Uterus (tissue), 4 donors: ENCODE data around the gene NR2F1-AS1. TPM values are rescaled to one million over a fixed set of nuclear protein-coding genes. Genes with fewer than 3 reads are reported as not detected.

Experiments used
- DNase-seq, 2 donors: peaks; one replicate each; pipeline ENCODE4 v3.0.0-alpha.2; 2019 to 2020
- H3K27ac ChIP-seq, 2 donors: fragments of 200-600 bp; sonication (generic); 1 replicate in 1 of 2; 2 replicates in 1 of 2; pipeline ENCODE4 v1.5.1; 2016 to 2018
- H3K27me3 ChIP-seq, 2 donors: fragments of 200-600 bp; sonication (generic); one replicate each; pipeline ENCODE4 v1.5.1; 2018 to 2019; ENCODE audit warnings: control low read depth in 1 of 2
- H3K36me3 ChIP-seq, 2 donors: fragments of 200-600 bp; sonication (generic); one replicate each; pipeline ENCODE4 v1.5.1; 2019; ENCODE audit warnings: control low read depth in 1 of 2
- H3K4me1 ChIP-seq, 2 donors: fragments of 200-600 bp; sonication (generic); one replicate each; pipeline ENCODE4 v1.5.1; 2018 to 2019; ENCODE audit warnings: control low read depth in 1 of 2
- H3K4me3 ChIP-seq, 2 donors: fragments of 200-600 bp; sonication (generic); 1 replicate in 1 of 2; 2 replicates in 1 of 2; pipeline ENCODE4 v1.5.1; 2018 to 2019; ENCODE audit warnings: mild to moderate bottlenecking in 1 of 2
- H3K9me3 ChIP-seq, 2 donors: fragments of 200-600 bp; sonication (generic); one replicate each; pipeline ENCODE4 v1.5.1; 2019; ENCODE audit warnings: control low read depth in 1 of 2
- CTCF ChIP-seq, 4 experiments: fragments of 200-600 bp in 2 of 4; fragments of 450-650 bp in 2 of 4; sonication (generic) in 2 of 4; IDR thresholded peaks; one replicate each; pipeline ENCODE4 v1.5.1; 2016 to 2019; ENCODE audit warnings: antibody characterized with exemption in 4 of 4, mild to moderate bottlenecking in 2 of 4, moderate library complexity in 1 of 4
- POLR2A ChIP-seq, 2 donors: fragments of 450-650 bp; IDR thresholded peaks; one replicate each; pipeline ENCODE4 v1.6.1; 2016; ENCODE audit warnings: antibody characterized with exemption in 2 of 2, mild to moderate bottlenecking in 1 of 2, moderate library complexity in 1 of 2
- intact Hi-C: fragments of 100-400 bp; cut with DNase I; formaldehyde crosslinking; loops from one replicate; pipeline ENCODE4 v1.15.1; 2023; ENCODE audit warnings: low total_unique reads
- total RNA-seq, 4 donors: library from RNA; depleted of rRNA in 3 of 4; stranded (reverse); fragments of >200 nt in 3 of 4; gene quantifications; one replicate each; pipeline versions ENCODE4 v1.1.0 to v1.2.4, GENCODE V29; 2014 to 2023
- donor health status: DM: yes; HTN: yes; CAD: no.

NR2F1-AS1 gene
- total RNA-seq, 4 donors from 2014 or later: 4.4 to 46.1 (median 19.9) TPM

- H3K4me1 ChIP-seq: no peaks in the 10 kb centered on the region
- no peaks in the 10 kb centered on the region for H3K9me3 ChIP-seq
- no peaks in the 10 kb centered on the region for H3K27me3 ChIP-seq
- TF ChIP-seq POLR2A (IDR thresholded peaks at IDR 0.05): no peak
- peak in 1 of 4 experiments; percentile 19 for TF ChIP-seq CTCF (IDR thresholded peaks at IDR 0.05)
- peak; percentile 31 to 54 for DNase-seq
- intact Hi-C loops: no loop called here
- peak overlapping the region; percentile 53 for H3K4me3 ChIP-seq
- H3K27ac ChIP-seq: peak overlapping the region; percentile 58 to 90
- H3K36me3 ChIP-seq: no peaks in the 10 kb centered on the region
These were observed 39.7 kb upstream of the NR2F1-AS1 start for GRCh38 chr5:93620487-93621326.

GRCh38 chr5:93616538-93617174 is 35.6 kb upstream of the NR2F1-AS1 start:
- no peak for DNase-seq
- Histone ChIP-seq H3K36me3 (no peaks in the 10 kb centered on the region), H3K27me3 (peaks cover 4 to 28% of the 10 kb centered on the region in 2 donors), H3K27ac (no peak overlapping the region), H3K4me3 (no peak overlapping the region), H3K9me3 (no peaks in the 10 kb centered on the region), H3K4me1 (no peaks in the 10 kb centered on the region)
- intact Hi-C loops: no loop called here
- no peak for TF ChIP-seq CTCF (IDR thresholded peaks at IDR 0.05)
- no peak for TF ChIP-seq POLR2A (IDR thresholded peaks at IDR 0.05)

- TF ChIP-seq POLR2A (IDR thresholded peaks at IDR 0.05): no peak
- no peak for TF ChIP-seq CTCF (IDR thresholded peaks at IDR 0.05)
- Histone ChIP-seq H3K36me3 (no peaks in the 10 kb centered on the region), H3K9me3 (no peaks in the 10 kb centered on the region), H3K27me3 (peaks cover 23 to 64% of the 10 kb centered on the region in 2 donors), H3K27ac (no peak overlapping the region), H3K4me1 (peaks cover 0 to 4% of the 10 kb centered on the region in 2 donors), H3K4me3 (no peak overlapping the region)
- DNase-seq: no peak
- intact Hi-C loops: no loop called here
These were observed 31.8 kb upstream of the NR2F1-AS1 start for GRCh38 chr5:93612855-93613243.

- H3K27me3 ChIP-seq: peaks cover 23 to 64% of the 10 kb centered on the region in 2 donors
- H3K4me3 ChIP-seq: no peak overlapping the region
- intact Hi-C loops: no loop called here
- no peaks in the 10 kb centered on the region for H3K36me3 ChIP-seq
- TF ChIP-seq POLR2A (IDR thresholded peaks at IDR 0.05): no peak
- no peak for TF ChIP-seq CTCF (IDR thresholded peaks at IDR 0.05)
- H3K4me1 ChIP-seq: peaks cover 0 to 4% of the 10 kb centered on the region in 2 donors
- no peaks in the 10 kb centered on the region for H3K9me3 ChIP-seq
- H3K27ac ChIP-seq: no peak overlapping the region
- DNase-seq: no peak
These were observed 31.2 kb upstream of the NR2F1-AS1 start for GRCh38 chr5:93611976-93612854.
